ENCODE results near the gene HMGXB3.

DNA sequence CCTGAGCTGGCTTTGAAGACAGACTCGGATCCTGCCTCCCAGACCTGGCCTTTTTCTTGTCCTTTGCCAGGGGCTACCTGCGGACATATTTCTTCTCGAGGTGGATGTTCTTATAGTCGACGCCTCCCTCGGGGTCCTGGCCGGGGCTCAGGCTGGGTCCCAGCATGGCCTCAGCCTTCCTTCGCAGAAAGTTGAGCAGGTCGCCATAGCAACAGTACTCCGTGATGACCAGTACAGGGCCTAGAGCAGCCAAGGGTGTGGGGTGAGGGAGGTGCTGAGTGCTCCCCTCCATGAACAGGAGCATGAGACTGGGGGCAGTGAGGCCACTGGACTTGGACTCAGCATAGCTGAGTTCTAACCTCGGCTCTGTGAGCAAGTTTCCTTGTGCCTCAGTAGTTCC, 59.1 kb downstream of the HMGXB3 start:
- TF ChIP-seq POLR2AphosphoS5 (IDR thresholded peaks at IDR 0.05; ENCODE audit: low read depth, low read length), result no peak
- TF ChIP-seq, protein P1, sequence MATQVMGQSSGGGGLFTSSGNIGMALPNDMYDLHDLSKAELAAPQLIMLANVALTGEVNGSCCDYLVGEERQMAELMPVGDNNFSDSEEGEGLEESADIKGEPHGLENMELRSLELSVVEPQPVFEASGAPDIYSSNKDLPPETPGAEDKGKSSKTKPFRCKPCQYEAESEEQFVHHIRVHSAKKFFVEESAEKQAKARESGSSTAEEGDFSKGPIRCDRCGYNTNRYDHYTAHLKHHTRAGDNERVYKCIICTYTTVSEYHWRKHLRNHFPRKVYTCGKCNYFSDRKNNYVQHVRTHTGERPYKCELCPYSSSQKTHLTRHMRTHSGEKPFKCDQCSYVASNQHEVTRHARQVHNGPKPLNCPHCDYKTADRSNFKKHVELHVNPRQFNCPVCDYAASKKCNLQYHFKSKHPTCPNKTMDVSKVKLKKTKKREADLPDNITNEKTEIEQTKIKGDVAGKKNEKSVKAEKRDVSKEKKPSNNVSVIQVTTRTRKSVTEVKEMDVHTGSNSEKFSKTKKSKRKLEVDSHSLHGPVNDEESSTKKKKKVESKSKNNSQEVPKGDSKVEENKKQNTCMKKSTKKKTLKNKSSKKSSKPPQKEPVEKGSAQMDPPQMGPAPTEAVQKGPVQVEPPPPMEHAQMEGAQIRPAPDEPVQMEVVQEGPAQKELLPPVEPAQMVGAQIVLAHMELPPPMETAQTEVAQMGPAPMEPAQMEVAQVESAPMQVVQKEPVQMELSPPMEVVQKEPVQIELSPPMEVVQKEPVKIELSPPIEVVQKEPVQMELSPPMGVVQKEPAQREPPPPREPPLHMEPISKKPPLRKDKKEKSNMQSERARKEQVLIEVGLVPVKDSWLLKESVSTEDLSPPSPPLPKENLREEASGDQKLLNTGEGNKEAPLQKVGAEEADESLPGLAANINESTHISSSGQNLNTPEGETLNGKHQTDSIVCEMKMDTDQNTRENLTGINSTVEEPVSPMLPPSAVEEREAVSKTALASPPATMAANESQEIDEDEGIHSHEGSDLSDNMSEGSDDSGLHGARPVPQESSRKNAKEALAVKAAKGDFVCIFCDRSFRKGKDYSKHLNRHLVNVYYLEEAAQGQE (IDR thresholded peaks at IDR 0.05; ENCODE audit: insufficient read depth in 1 of 2, low read depth in 2 of 2, low read length in 2 of 2), result no peak
- no peak for TF ChIP-seq TAF1 (IDR thresholded peaks at IDR 0.05; ENCODE audit: borderline replicate concordance, insufficient read depth, low read length)

Data from PFSK-1 (cell line).